ENCODE results near the gene RAB3D. TPM values are rescaled to one million over a fixed set of nuclear protein-coding genes. Genes with fewer than 3 reads are reported as not detected.

RAB3D gene
- total and polyA plus RNA-seq, 10 of the 15 experiments (the other 5 are each of a cell fraction or from before 2014, with no cell fraction given), result 1.1 to 15.7 (median 6.2) TPM

DNA sequence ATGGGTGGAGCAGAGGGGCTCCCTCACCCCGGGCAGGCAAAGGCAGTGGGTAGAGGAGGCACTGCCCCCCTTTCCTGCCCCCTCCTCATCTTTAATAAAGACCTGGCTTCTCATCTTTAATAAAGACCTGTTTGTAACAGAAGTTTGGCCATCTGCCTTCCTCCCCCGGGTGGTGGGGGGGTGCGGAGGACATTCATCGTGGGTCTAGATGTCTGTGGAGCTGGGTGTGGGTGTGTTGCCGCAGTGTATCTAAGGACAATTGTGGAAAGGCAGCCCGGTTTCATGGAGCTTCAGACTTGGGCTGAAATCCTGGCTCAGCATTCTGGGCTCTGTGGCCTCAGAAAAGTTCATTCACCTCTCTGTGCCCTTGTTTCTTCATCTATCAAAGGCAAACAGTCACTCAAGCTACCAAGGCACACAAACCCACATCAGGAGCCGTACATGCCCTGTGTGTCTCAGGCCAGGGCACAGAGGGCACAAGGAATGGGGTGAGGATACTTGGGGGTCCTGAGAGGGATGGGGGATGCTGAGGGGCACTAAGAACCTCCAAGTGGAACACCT, 26.2 kb upstream of the RAB3D start:
- FAIRE-seq, result no peak
- RAD21 ChIA-PET (ENCODE audit: unreplicated experiment), result no interaction called here
- no TSS peak for BruUV-seq (replicated peaks)
- in situ Hi-C loops (cut with MboI), result no loop called here
- CTCF ChIA-PET, result no interaction called here
- H3K4me1 ChIP-seq (ENCODE audit: control insufficient read depth, insufficient read depth, low read length), result no peaks in the 10 kb centered on the region
- DNase-seq (ENCODE audit: low read depth, low spot score), result no peak
- POLR2A ChIA-PET, result no interaction called here
- H3K27me3 ChIP-seq (replicated peaks in 1 of 2; ENCODE audit: control insufficient read depth in 2 of 2, insufficient read depth in 2 of 2, low read length in 1 of 2), result no peaks in the 10 kb centered on the region
- H3K4me2 ChIP-seq (ENCODE audit: control insufficient read depth, insufficient read depth), result no peak overlapping the region
- H4K20me1 ChIP-seq (ENCODE audit: control insufficient read depth, insufficient read depth), result no peaks in the 10 kb centered on the region
- no peaks in the 10 kb centered on the region for H3K9me3 ChIP-seq (replicated peaks; ENCODE audit: control insufficient read depth, insufficient read depth, low read length)
- H3K36me3 ChIP-seq (ENCODE audit: control insufficient read depth in 2 of 2, insufficient read depth in 2 of 2, low read length in 1 of 2), result no peaks in the 10 kb centered on the region
- no peak overlapping the region for H3K27ac ChIP-seq (ENCODE audit: control insufficient read depth, insufficient read depth)
- TF ChIP-seq TCF3 (IDR thresholded peaks at IDR 0.05; ENCODE audit: borderline replicate concordance, insufficient read depth, low read depth, low read length) (no peak), PML (IDR thresholded peaks at IDR 0.05; ENCODE audit: low read length) (no peak), SIX5 (IDR thresholded peaks at IDR 0.05; ENCODE audit: low read depth, low read length, severe bottlenecking) (no peak)
- TF ChIP-seq, protein P1, sequence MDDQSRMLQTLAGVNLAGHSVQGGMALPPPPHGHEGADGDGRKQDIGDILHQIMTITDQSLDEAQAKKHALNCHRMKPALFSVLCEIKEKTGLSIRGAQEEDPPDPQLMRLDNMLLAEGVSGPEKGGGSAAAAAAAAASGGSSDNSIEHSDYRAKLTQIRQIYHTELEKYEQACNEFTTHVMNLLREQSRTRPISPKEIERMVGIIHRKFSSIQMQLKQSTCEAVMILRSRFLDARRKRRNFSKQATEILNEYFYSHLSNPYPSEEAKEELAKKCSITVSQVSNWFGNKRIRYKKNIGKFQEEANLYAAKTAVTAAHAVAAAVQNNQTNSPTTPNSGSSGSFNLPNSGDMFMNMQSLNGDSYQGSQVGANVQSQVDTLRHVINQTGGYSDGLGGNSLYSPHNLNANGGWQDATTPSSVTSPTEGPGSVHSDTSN (IDR thresholded peaks at IDR 0.05; ENCODE audit: insufficient replicate concordance, low read depth, low read length), result no peak
- TF ChIP-seq, protein P2, sequence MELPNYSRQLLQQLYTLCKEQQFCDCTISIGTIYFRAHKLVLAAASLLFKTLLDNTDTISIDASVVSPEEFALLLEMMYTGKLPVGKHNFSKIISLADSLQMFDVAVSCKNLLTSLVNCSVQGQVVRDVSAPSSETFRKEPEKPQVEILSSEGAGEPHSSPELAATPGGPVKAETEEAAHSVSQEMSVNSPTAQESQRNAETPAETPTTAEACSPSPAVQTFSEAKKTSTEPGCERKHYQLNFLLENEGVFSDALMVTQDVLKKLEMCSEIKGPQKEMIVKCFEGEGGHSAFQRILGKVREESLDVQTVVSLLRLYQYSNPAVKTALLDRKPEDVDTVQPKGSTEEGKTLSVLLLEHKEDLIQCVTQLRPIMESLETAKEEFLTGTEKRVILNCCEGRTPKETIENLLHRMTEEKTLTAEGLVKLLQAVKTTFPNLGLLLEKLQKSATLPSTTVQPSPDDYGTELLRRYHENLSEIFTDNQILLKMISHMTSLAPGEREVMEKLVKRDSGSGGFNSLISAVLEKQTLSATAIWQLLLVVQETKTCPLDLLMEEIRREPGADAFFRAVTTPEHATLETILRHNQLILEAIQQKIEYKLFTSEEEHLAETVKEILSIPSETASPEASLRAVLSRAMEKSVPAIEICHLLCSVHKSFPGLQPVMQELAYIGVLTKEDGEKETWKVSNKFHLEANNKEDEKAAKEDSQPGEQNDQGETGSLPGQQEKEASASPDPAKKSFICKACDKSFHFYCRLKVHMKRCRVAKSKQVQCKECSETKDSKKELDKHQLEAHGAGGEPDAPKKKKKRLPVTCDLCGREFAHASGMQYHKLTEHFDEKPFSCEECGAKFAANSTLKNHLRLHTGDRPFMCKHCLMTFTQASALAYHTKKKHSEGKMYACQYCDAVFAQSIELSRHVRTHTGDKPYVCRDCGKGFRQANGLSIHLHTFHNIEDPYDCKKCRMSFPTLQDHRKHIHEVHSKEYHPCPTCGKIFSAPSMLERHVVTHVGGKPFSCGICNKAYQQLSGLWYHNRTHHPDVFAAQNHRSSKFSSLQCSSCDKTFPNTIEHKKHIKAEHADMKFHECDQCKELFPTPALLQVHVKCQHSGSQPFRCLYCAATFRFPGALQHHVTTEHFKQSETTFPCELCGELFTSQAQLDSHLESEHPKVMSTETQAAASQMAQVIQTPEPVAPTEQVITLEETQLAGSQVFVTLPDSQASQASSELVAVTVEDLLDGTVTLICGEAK (IDR thresholded peaks at IDR 0.05; ENCODE audit: borderline replicate concordance), result no peak
- TF ChIP-seq, protein P3, sequence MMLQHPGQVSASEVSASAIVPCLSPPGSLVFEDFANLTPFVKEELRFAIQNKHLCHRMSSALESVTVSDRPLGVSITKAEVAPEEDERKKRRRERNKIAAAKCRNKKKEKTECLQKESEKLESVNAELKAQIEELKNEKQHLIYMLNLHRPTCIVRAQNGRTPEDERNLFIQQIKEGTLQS (IDR thresholded peaks at IDR 0.05; ENCODE audit: borderline replicate concordance, extremely low read depth, low read depth, low read length), result no peak
- intact Hi-C loops (cut with micrococcal nuclease; ENCODE audit: unreplicated experiment), result no loop called here
- no peak overlapping the region for H3K4me3 ChIP-seq
- no peaks in the 10 kb centered on the region for H3K79me2 ChIP-seq (ENCODE audit: control insufficient read depth, insufficient read depth, low read length)
- H2AFZ ChIP-seq (ENCODE audit: control insufficient read depth, low read depth, low read length), result no peak overlapping the region
- SMC1A ChIA-PET (ENCODE audit: uncharacterized antibody, unreplicated experiment), result no interaction called here
- 80% methylated on average over 7 of the region's 7 CpGs for WGBS (ENCODE audit: insufficient coverage, insufficient replicate concordance, low lambda C conversion rate, missing lambda C conversion rate)
- no peak for ATAC-seq
- H3K9ac ChIP-seq (ENCODE audit: control insufficient read depth, insufficient read depth, low read length), result no peak overlapping the region

Measured in GM12878 (cell line).